Ramos (cell line): ENCODE data around the gene NMNAT1.

Experiments
- in situ Hi-C: fragments of 300-500 bp; cut with MboI; formaldehyde crosslinking; loops from one replicate; pipeline ENCODE4 v1.14.3; 2022; ENCODE audit warnings: low sequenced_read_pairs; ENCODE audit not compliant: unreplicated experiment

NMNAT1 gene

GRCh38 chr1:9942939-9943788 is at the start of gene NMNAT1, which contains the start of gene LZIC:
TSS of gene NMNAT1 (plus strand) at chr1:9943475. CDS start at chr1:9972074, 28,599 bp downstream.
TSS of gene LZIC (minus strand) at chr1:9943391. CDS start at chr1:9936619, 6,772 bp downstream.
- in situ Hi-C loops, result loop anchor here (10.0 kb wide), 1 partner anchor 92 kb away; the partner anchor contains the start of gene UBE4B

- in situ Hi-C loops, result no loop called here
Measured at GRCh38 chr1:9894115-9894514, 49.2 kb upstream of the NMNAT1 start.

GRCh38 chr1:9900142-9901043 is 42.9 kb upstream of the NMNAT1 start:
- in situ Hi-C loops, result no loop called here

GRCh38 chr1:9901148-9902059 is 41.9 kb upstream of the NMNAT1 start:
- in situ Hi-C loops, result no loop called here

- in situ Hi-C loops, result no loop called here
Measured at GRCh38 chr1:9902060-9902452, 41.2 kb upstream of the NMNAT1 start.

- in situ Hi-C loops, result no loop called here
Measured at GRCh38 chr1:9903801-9904527, 39.3 kb upstream of the NMNAT1 start.

GRCh38 chr1:9904596-9904995 is 38.7 kb upstream of the NMNAT1 start:
- in situ Hi-C loops, result no loop called here

- in situ Hi-C loops, result no loop called here
Measured at GRCh38 chr1:9905010-9905409, 38.3 kb upstream of the NMNAT1 start.

GRCh38 chr1:9906466-9906865 is 36.8 kb upstream of the NMNAT1 start:
- in situ Hi-C loops, result no loop called here

- in situ Hi-C loops, result no loop called here
Measured at GRCh38 chr1:9907441-9907840, 35.8 kb upstream of the NMNAT1 start.

GRCh38 chr1:9908871-9909233 is 34.4 kb upstream of the NMNAT1 start:
- in situ Hi-C loops, result no loop called here

- in situ Hi-C loops, result no loop called here
Measured at GRCh38 chr1:9909234-9910046, 33.8 kb upstream of the NMNAT1 start.

GRCh38 chr1:9910076-9910422 is 33.2 kb upstream of the NMNAT1 start, which contains the start of gene CTNNBIP1:
TSS of gene CTNNBIP1 (minus strand) at chr1:9910269. CDS start at chr1:9872064, 38,205 bp downstream.
- in situ Hi-C loops, result no loop called here

GRCh38 chr1:9910423-9911178 is 32.7 kb upstream of the NMNAT1 start:
- in situ Hi-C loops, result no loop called here

- in situ Hi-C loops, result no loop called here
Measured at GRCh38 chr1:9912264-9912936, 30.9 kb upstream of the NMNAT1 start.

- in situ Hi-C loops, result no loop called here
Measured at GRCh38 chr1:9914610-9914937, 28.7 kb upstream of the NMNAT1 start.

- in situ Hi-C loops, result no loop called here
Measured at GRCh38 chr1:9916452-9916851, 26.8 kb upstream of the NMNAT1 start.
